ENCODE measurements around the gene PEAK3. TPM values are rescaled to one million over a fixed set of nuclear protein-coding genes. Genes with fewer than 3 reads are reported as not detected.

PEAK3 gene
- total and polyA plus RNA-seq, 10 of the 15 experiments (the other 5 are each of a cell fraction or from before 2014, with no cell fraction given): 0.03 to 0.10 (median 0.05) TPM; not detected in 7

DNA sequence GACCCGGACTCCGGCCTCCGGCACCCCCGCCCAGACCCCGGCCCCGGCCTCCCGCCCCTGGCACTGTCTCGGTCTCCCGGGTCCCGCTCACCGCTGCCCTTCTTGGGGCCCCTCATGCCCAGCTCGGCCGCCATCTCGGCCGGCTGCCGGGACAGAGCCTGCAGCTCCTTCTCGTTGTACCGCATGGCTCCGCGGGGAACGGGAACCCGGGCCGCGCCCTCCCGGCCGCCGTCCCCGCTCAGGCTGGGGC is 46.0 kb downstream of the PEAK3 start (continued):
- 0 out of 2 replicates have a peak, but pooled peaks have one; percentile 34 for TF ChIP-seq CREB1 (IDR thresholded peaks at IDR 0.05; ENCODE audit: low read depth)
- no peak for TF ChIP-seq JUND (IDR thresholded peaks at IDR 0.05; ENCODE audit: low read depth, low read length)

DNA sequence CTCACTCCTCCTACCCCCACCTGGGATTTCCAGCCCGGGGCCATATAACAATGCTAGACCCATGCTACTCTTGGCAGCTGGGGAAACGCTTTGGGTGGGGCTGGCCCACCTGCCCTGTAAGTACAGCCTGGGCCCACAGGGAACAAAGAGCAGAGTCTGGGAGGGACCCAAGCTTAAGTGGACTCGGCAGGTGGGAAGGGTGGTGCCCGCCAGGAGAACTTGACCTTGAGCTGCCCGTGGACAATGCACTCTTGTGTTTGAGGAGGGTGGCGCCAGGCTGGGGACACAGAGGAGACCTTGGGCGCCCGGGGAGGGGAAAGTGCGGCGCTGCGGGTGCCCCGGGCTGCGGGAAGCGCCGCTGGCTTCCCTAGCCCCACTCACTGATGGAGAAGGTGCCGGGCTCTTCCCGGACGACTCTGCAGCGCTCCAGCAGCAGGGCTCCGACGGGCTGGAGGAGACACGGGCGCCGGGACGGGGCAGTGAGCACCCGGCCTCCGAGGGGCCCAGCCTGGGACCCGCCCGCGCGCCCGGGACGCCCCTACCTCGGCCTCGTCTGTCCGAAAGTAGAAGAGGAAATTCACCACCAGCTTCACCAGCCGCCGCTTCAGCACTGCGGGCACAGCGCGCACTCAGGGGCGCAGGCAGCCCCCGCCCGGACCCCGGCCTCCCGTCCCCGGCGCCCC is 46.5 kb downstream of the PEAK3 start:
- peak; percentile 9 for ATAC-seq
- TF ChIP-seq GATAD2B (conservative IDR thresholded peaks at IDR 0.05; ENCODE audit: low read depth) (peak; percentile 19; the same call in 1 of the 2 replicates), EGR1 (IDR thresholded peaks at IDR 0.05; ENCODE audit: borderline replicate concordance in 1 of 2, low read depth in 2 of 2, low read length in 2 of 2) (no peak), IKZF2 (IDR thresholded peaks at IDR 0.05) (0 out of 4 replicates have a peak, but pooled peaks of 1 of the 2 experiments have one; percentile 4), ESRRA (IDR thresholded peaks at IDR 0.05; ENCODE audit: low read length) (no peak), YY1 (IDR thresholded peaks at IDR 0.05; ENCODE audit: low read depth, low read length) (peak; percentile 24; the same call in 1 of the 2 replicates), MTA2 (IDR thresholded peaks at IDR 0.05; ENCODE audit: low read depth) (no peak)
- WGBS (ENCODE audit: insufficient coverage, insufficient replicate concordance, low lambda C conversion rate, missing lambda C conversion rate): under 1% methylated on average over 41 of the region's 48 CpGs
- intact Hi-C loops (cut with micrococcal nuclease; ENCODE audit: unreplicated experiment): loop anchor here (1.0 to 10.0 kb wide), 5 partner anchors 38 to 157 kb away; partner anchors contain the start of genes IZUMO4, LSM7, MOB3A and SPPL2B
- RAD21 ChIA-PET (ENCODE audit: unreplicated experiment): interaction anchor here (0.5 to 4.0 kb wide), 18 partner anchors 8 to 376 kb away, joined by 3 to 39 read pairs (median 3); partner anchors contain the start of genes AMH and TIMM13
- in situ Hi-C loops (cut with MboI): loop anchor here (5.0 kb wide), 1 partner anchor 37 kb away; no protein-coding TSS in a partner anchor
- FAIRE-seq: peak; percentile 68
- Histone ChIP-seq H3K79me2 (ENCODE audit: control insufficient read depth, insufficient read depth, low read length) (peaks cover 71% of the 10 kb centered on the region), H3K27me3 (replicated peaks in 1 of 2; ENCODE audit: control insufficient read depth in 2 of 2, insufficient read depth in 2 of 2, low read length in 1 of 2) (no peaks in the 10 kb centered on the region), H2AFZ (ENCODE audit: control insufficient read depth, low read depth, low read length) (no peak overlapping the region), H3K9me3 (replicated peaks; ENCODE audit: control insufficient read depth, insufficient read depth, low read length) (no peaks in the 10 kb centered on the region), H3K9ac (ENCODE audit: control insufficient read depth, insufficient read depth, low read length) (peak overlapping the region; percentile 80), H3K27ac (ENCODE audit: control insufficient read depth, insufficient read depth) (peak overlapping the region; percentile 94), H3K4me1 (ENCODE audit: control insufficient read depth, insufficient read depth, low read length) (peaks cover 24% of the 10 kb centered on the region), H3K4me3 (peak overlapping the region; percentile 99), H3K4me2 (ENCODE audit: control insufficient read depth, insufficient read depth) (peak overlapping the region; percentile 96), H4K20me1 (ENCODE audit: control insufficient read depth, insufficient read depth) (peaks cover 7% of the 10 kb centered on the region), H3K36me3 (ENCODE audit: control insufficient read depth in 2 of 2, insufficient read depth in 2 of 2, low read length in 1 of 2) (peaks cover 3 to 17% of the 10 kb centered on the region in 2 experiments; a peak in 3 of 4 replicates)
- BruUV-seq (replicated peaks): no TSS peak
- CTCF ChIA-PET: interaction anchor here (0.6 to 3.7 kb wide), 10 partner anchors 25 to 221 kb away, joined by 3 to 35 read pairs (median 4); partner anchors contain the start of gene LMNB2
- DNase-seq (ENCODE audit: low read depth, low spot score): no peak
- SMC1A ChIA-PET (ENCODE audit: uncharacterized antibody, unreplicated experiment): interaction anchor here (0.7 to 3.8 kb wide), 14 partner anchors 23 to 232 kb away, joined by 3 to 19 read pairs (median 4); no protein-coding TSS in a partner anchor
- POLR2A ChIA-PET: interaction anchor here (0.6 to 2.1 kb wide), 8 partner anchors 23 to 77 kb away, joined by 3 to 7 read pairs (median 4); no protein-coding TSS in a partner anchor
